GM12878 (cell line): ENCODE data around the gene CISD2. TPM values are rescaled to one million over a fixed set of nuclear protein-coding genes. Genes with fewer than 3 reads are reported as not detected.
"Not testable (repeated sequence)": the region's sequence is repeated elsewhere in the genome, so short reads cannot be mapped to it uniquely, and the experiment has no call there.

Experiments
- ATAC-seq: fragments of 200-7000 bp; cut with Tn5 transposase; 3 replicates; pipeline ENCODE4 v1.9.1; 2020; ENCODE audit warnings: mild to moderate bottlenecking, moderate library complexity
- BruUV-seq: library from RNA; stranded (reverse); fragments of 400-500 nt; replicated peaks from 2 replicates; lab custom pipeline; 2021; lab: Mats Ljungman, UMichigan
- CTCF ChIA-PET: fragments of 300-600 bp; sonication (Branson Sonifier 250); formaldehyde crosslinking; extraction: SDS; loops from one replicate; lab custom pipeline; 2021; ENCODE audit warnings: inconsistent platforms; lab: Yijun Ruan, JAX
- POLR2A ChIA-PET: fragments of 350-600 bp; formaldehyde crosslinking; extraction: SDS; loops from one replicate; lab custom pipeline; 2021; ENCODE audit warnings: inconsistent platforms; lab: Charles Lee
- RAD21 ChIA-PET: fragments of 300-600 bp; sonication (Branson Sonifier 250); formaldehyde crosslinking; loops from one replicate; lab custom pipeline; 2023; ENCODE audit warnings: antibody characterized with exemption; ENCODE audit not compliant: unreplicated experiment; lab: Charles Lee
- SMC1A ChIA-PET: fragments of 300-600 bp; sonication (Branson Sonifier 250); formaldehyde crosslinking; loops from one replicate; lab custom pipeline; 2023; ENCODE audit not compliant: unreplicated experiment, uncharacterized antibody; lab: Charles Lee
- DNase-seq: peaks from one replicate; pipeline ENCODE4 v3.0.0-alpha.2; 2011; ENCODE audit warnings: low read depth, low spot score
- FAIRE-seq: peaks from 3 replicates; lab custom pipeline; 2011; peaks lifted over from hg19 to GRCh38; lab: Jason Lieb, UNC
- H2AFZ ChIP-seq: 2 replicates; pipeline ENCODE4 v1.6.0; 2011; ENCODE audit warnings: low read depth, low read length, control low read depth; ENCODE audit not compliant: control insufficient read depth
- H3K27ac ChIP-seq: 2 replicates; pipeline ENCODE4 v1.5.1; 2011; ENCODE audit warnings: control low read depth; ENCODE audit not compliant: control insufficient read depth, insufficient read depth
- H3K27me3 ChIP-seq, 2 experiments: replicated peaks in 1 of 2; 2 replicates each; pipeline versions ENCODE4 v1.6.0 to v1.6.1; 2011; ENCODE audit warnings: low read length in 1 of 2; ENCODE audit not compliant: control insufficient read depth in 2 of 2, insufficient read depth in 2 of 2
- H3K36me3 ChIP-seq, 2 experiments: 2 replicates each; pipeline ENCODE4 v1.5.1; 2011; ENCODE audit warnings: low read length in 1 of 2; ENCODE audit not compliant: control insufficient read depth in 2 of 2, insufficient read depth in 2 of 2
- H3K4me1 ChIP-seq: 2 replicates; pipeline ENCODE4 v1.6.1; 2011; ENCODE audit warnings: mild to moderate bottlenecking, low read length, moderate library complexity, mixed read lengths; ENCODE audit not compliant: control insufficient read depth, insufficient read depth
- H3K4me2 ChIP-seq: 2 replicates; pipeline ENCODE4 v1.6.0; 2011; ENCODE audit warnings: control low read depth; ENCODE audit not compliant: control insufficient read depth, insufficient read depth
- H3K4me3 ChIP-seq: fragments of 200-600 bp; sonication (generic); 2 replicates; pipeline ENCODE4 v1.5.1; 2016
- H3K79me2 ChIP-seq: 2 replicates; pipeline ENCODE4 v1.6.0; 2011; ENCODE audit warnings: low read length; ENCODE audit not compliant: control insufficient read depth, insufficient read depth
- H3K9ac ChIP-seq: 2 replicates; pipeline ENCODE4 v1.8.0; 2011; ENCODE audit warnings: low read length, control low read depth, mixed read lengths; ENCODE audit not compliant: control insufficient read depth, insufficient read depth
- H3K9me3 ChIP-seq: replicated peaks from 3 replicates; pipeline ENCODE4 v1.5.1; 2011; ENCODE audit warnings: mild to moderate bottlenecking, low read length; ENCODE audit not compliant: control insufficient read depth, insufficient read depth
- H4K20me1 ChIP-seq: 2 replicates; pipeline ENCODE4 v1.6.0; 2011; ENCODE audit not compliant: control insufficient read depth, insufficient read depth
- MLLT1 ChIP-seq: fragments of 450-650 bp; IDR thresholded peaks from 2 replicates; pipeline ENCODE4 v1.6.1; 2016; ENCODE audit warnings: mild to moderate bottlenecking
- ZBTB33 ChIP-seq: fragments of 450-650 bp; IDR thresholded peaks from 2 replicates; pipeline ENCODE4 v1.6.1; 2017; ENCODE audit warnings: mild to moderate bottlenecking
- WGBS: methylation state at CpG from one replicate; pipeline ENCODE4 v1.1.6; 2016; ENCODE audit warnings: low lambda C conversion rate; ENCODE audit not compliant: insufficient replicate concordance, insufficient coverage; ENCODE audit errors: missing lambda C conversion rate; 5-methylcytosine and 5-hydroxymethylcytosine counted together
- in situ Hi-C: fragments of 300-500 bp; cut with MboI; formaldehyde crosslinking; loops from 9 replicates; pipeline ENCODE4 v1.14.3; 2018; ENCODE audit warnings: mixed read lengths
- intact Hi-C: fragments of 100-400 bp; cut with micrococcal nuclease; formaldehyde crosslinking; loops from one replicate; pipeline ENCODE4 v1.14.2; 2022; ENCODE audit not compliant: unreplicated experiment
- polyA plus RNA-seq, 11 experiments: library from polyadenylated mRNA; depleted of rRNA in 4 of 11; unstranded in 6 of 11; stranded (reverse) in 5 of 11; fragments of >200 nt; fragmentation: Nextera tagmentation in 4 of 11; fragmentation: Illumina TruSeq in 1 of 11; extraction: Ambion mirVana in 4 of 11; extraction: Trizol in 1 of 11; gene quantifications; 1 replicate in 1 of 11; 2 replicates in 10 of 11; pipeline versions ENCODE4 v1.2.1 to v1.2.3, GENCODE V29; 2011 to 2016; ENCODE audit warnings: inconsistent platforms in 2 of 11, missing spikeins in 2 of 11, low read depth in 1 of 11
- total RNA-seq, 4 experiments: library from RNA; depleted of rRNA in 3 of 4; stranded (reverse); fragments of >200 nt in 3 of 4; fragmentation: Illumina TruSeq in 1 of 4; extraction: Trizol in 1 of 4; gene quantifications; 2 replicates each; pipeline versions ENCODE4 v1.2.1 to v1.2.3, GENCODE V29; 2013 to 2021

Gene CISD2
- total and polyA plus RNA-seq, 10 of the 15 experiments (the other 5 are each of a cell fraction or from before 2014, with no cell fraction given), result 29.5 to 132 (median 38.9) TPM

- not testable (repeated sequence) for H3K4me1 ChIP-seq, H3K27me3 ChIP-seq, DNase-seq, BruUV-seq, H3K27ac ChIP-seq, ATAC-seq, H3K9ac ChIP-seq, H4K20me1 ChIP-seq, H3K9me3 ChIP-seq, H2AFZ ChIP-seq, FAIRE-seq
- TF ChIP-seq ZBTB33 (0 out of 2 replicates have a peak, but pooled peaks have one; percentile 7), MLLT1 (peak; percentile 59; the same call in 1 of the 2 replicates)
- RAD21 ChIA-PET, result interaction anchor here (0.7 kb wide), 1 partner anchor 138 kb away, joined by 3 read pairs; no protein-coding TSS in a partner anchor
- in situ Hi-C loops (loop anchor here (25.0 kb wide), 1 partner anchor 193 kb away; the partner anchor contains the start of gene SLC9B1), intact Hi-C loops (loop anchor here (10.0 kb wide), 1 partner anchor 384 kb away; no protein-coding TSS in a partner anchor)
- CTCF ChIA-PET, result interaction anchor here (0.9 to 1.2 kb wide), 3 partner anchors 10 to 101 kb away, joined by 3 to 5 read pairs (median 3); no protein-coding TSS in a partner anchor
- Histone ChIP-seq H3K36me3 (peaks cover 0 to 22% of the 10 kb centered on the region in 2 experiments; a peak in 3 of 4 replicates), H3K79me2 (peaks cover 99% of the 10 kb centered on the region), H3K4me2 (peak overlapping the region; percentile 21), H3K4me3 (peak overlapping the region; percentile 1; the same call in 1 of the 2 replicates)
- POLR2A ChIA-PET, result interaction anchor here (1.7 to 11.7 kb wide), 3 partner anchors 5 to 16 kb away, joined by 3 to 121 read pairs (median 121); partner anchors contain the start of gene UBE2D3
- SMC1A ChIA-PET, result interaction anchor here (0.7 to 7.4 kb wide), 5 partner anchors 8 to 162 kb away, joined by 3 to 72 read pairs (median 3); partner anchors contain the start of gene CISD2
- WGBS, result 100% methylated on average over 10 of the region's 10 CpGs
Observed at GRCh38 chr4:102819100-102819499, 49.7 kb upstream of the CISD2 start.
